Loucy (cell line): ENCODE measurements around the gene GALNT10.
"Not testable (repeated sequence)": the region's sequence is repeated elsewhere in the genome, so short reads cannot be mapped to it uniquely, and the experiment has no call there.

Experiments
- H2AFZ ChIP-seq: fragments of 200-600 bp; sonication (generic); 2 replicates; pipeline ENCODE4 v1.6.0; 2016; ENCODE audit warnings: antibody characterized with exemption, mild to moderate bottlenecking, low read length, moderate library complexity
- H3F3A ChIP-seq: fragments of 200-600 bp; 2 replicates; pipeline ENCODE4 v1.6.0; 2016; ENCODE audit warnings: antibody characterized with exemption, low read depth, mild to moderate bottlenecking
- H3K27me3 ChIP-seq: fragments of 200-600 bp; sonication (generic); 2 replicates; pipeline ENCODE4 v1.6.1; 2014; ENCODE audit warnings: low read length, mild to moderate bottlenecking; ENCODE audit not compliant: insufficient read depth, poor library complexity, severe bottlenecking
- H3K36me3 ChIP-seq: fragments of 200-600 bp; sonication (generic); 2 replicates; pipeline ENCODE4 v1.6.1; 2016; ENCODE audit warnings: low read length; ENCODE audit not compliant: insufficient read depth
- H3K4me1 ChIP-seq: fragments of 200-600 bp; sonication (generic); 2 replicates; pipeline ENCODE4 v1.5.1; 2014; ENCODE audit warnings: low read length, mild to moderate bottlenecking; ENCODE audit not compliant: insufficient read depth, poor library complexity, severe bottlenecking
- H3K4me2 ChIP-seq: fragments of 200-600 bp; sonication (generic); 2 replicates; pipeline ENCODE4 v1.6.0; 2014; ENCODE audit warnings: antibody characterized with exemption, low read length, low read depth, mild to moderate bottlenecking; ENCODE audit not compliant: poor library complexity, severe bottlenecking
- H3K4me3 ChIP-seq: fragments of 200-600 bp; sonication (generic); 2 replicates; pipeline ENCODE4 v1.5.1; 2014; ENCODE audit warnings: low read length, mild to moderate bottlenecking, mixed read lengths; ENCODE audit not compliant: poor library complexity, severe bottlenecking
- H3K79me2 ChIP-seq: fragments of 200-600 bp; sonication (generic); 2 replicates; pipeline ENCODE4 v1.6.1; 2014; ENCODE audit warnings: low read length; ENCODE audit not compliant: insufficient read depth
- H3K9ac ChIP-seq: fragments of 200-600 bp; sonication (generic); 2 replicates; pipeline ENCODE4 v1.6.0; 2014; ENCODE audit warnings: mild to moderate bottlenecking, low read depth, low read length, moderate library complexity; ENCODE audit not compliant: poor library complexity, severe bottlenecking
- H3K9me2 ChIP-seq: fragments of 200-600 bp; sonication (generic); replicated peaks from 2 replicates; pipeline ENCODE4 v1.6.1; 2016; ENCODE audit warnings: low read depth, low read length, mixed read lengths
- H3K9me3 ChIP-seq: fragments of 200-600 bp; sonication (generic); 2 replicates; pipeline ENCODE4 v1.6.1; 2014; ENCODE audit warnings: mild to moderate bottlenecking, antibody characterized with exemption, low read length, low read depth; ENCODE audit not compliant: insufficient read depth
- H4K20me1 ChIP-seq: fragments of 200-600 bp; sonication (generic); 2 replicates; pipeline ENCODE4 v1.6.0; 2014; ENCODE audit warnings: antibody characterized with exemption, low read length, mild to moderate bottlenecking; ENCODE audit not compliant: insufficient read depth, poor library complexity, severe bottlenecking
- CTCF ChIP-seq: fragments of 200-600 bp; sonication (generic); conservative IDR thresholded peaks from 2 replicates; pipeline ENCODE4 v1.5.1; 2014; ENCODE audit warnings: mild to moderate bottlenecking, antibody characterized with exemption, low read length
- EZH2phosphoT487 ChIP-seq: fragments of 200-600 bp; IDR thresholded peaks from 2 replicates; pipeline ENCODE4 v1.6.1; 2018; ENCODE audit warnings: antibody characterized with exemption, mild to moderate bottlenecking, moderate library complexity, borderline replicate concordance

The GALNT10 gene

GRCh38 chr5:154145268-154145667 lies 45.3 kb upstream of the GALNT10 start:
- Histone ChIP-seq H3K36me3 (no peaks in the 10 kb centered on the region), H3K9me2 (no peaks in the 10 kb centered on the region), H3K79me2 (no peaks in the 10 kb centered on the region), H3K9me3 (no peaks in the 10 kb centered on the region), H3K4me2 (no peak overlapping the region), H3K4me1 (no peaks in the 10 kb centered on the region), H2AFZ (no peak overlapping the region), H3K27me3 (no peaks in the 10 kb centered on the region), H4K20me1 (no peaks in the 10 kb centered on the region), H3K9ac (no peak overlapping the region), H3K4me3 (no peak overlapping the region), H3F3A (no peaks in the 10 kb centered on the region)
- TF ChIP-seq EZH2phosphoT487 (no peak), CTCF (no peak)

GRCh38 chr5:154146409-154146808 lies 44.1 kb upstream of the GALNT10 start:
- H3K9me3 ChIP-seq: no peaks in the 10 kb centered on the region
- no peaks in the 10 kb centered on the region for H3F3A ChIP-seq
- no peak overlapping the region for H3K4me3 ChIP-seq
- H3K9ac ChIP-seq: no peak overlapping the region
- no peaks in the 10 kb centered on the region for H3K36me3 ChIP-seq
- no peaks in the 10 kb centered on the region for H3K79me2 ChIP-seq
- no peak overlapping the region for H2AFZ ChIP-seq
- H3K9me2 ChIP-seq: no peaks in the 10 kb centered on the region
- TF ChIP-seq EZH2phosphoT487: no peak
- TF ChIP-seq CTCF: no peak
- no peaks in the 10 kb centered on the region for H3K27me3 ChIP-seq
- no peak overlapping the region for H3K4me2 ChIP-seq
- H3K4me1 ChIP-seq: no peaks in the 10 kb centered on the region
- no peaks in the 10 kb centered on the region for H4K20me1 ChIP-seq

GRCh38 chr5:154147666-154148065 lies 42.9 kb upstream of the GALNT10 start:
- H4K20me1 ChIP-seq: no peaks in the 10 kb centered on the region
- no peak overlapping the region for H3K4me3 ChIP-seq
- no peaks in the 10 kb centered on the region for H3K9me3 ChIP-seq
- no peaks in the 10 kb centered on the region for H3K9me2 ChIP-seq
- no peaks in the 10 kb centered on the region for H3F3A ChIP-seq
- H3K4me2 ChIP-seq: no peak overlapping the region
- no peaks in the 10 kb centered on the region for H3K36me3 ChIP-seq
- TF ChIP-seq CTCF (no peak), EZH2phosphoT487 (no peak)
- H2AFZ ChIP-seq: no peak overlapping the region
- H3K4me1 ChIP-seq: no peaks in the 10 kb centered on the region
- H3K79me2 ChIP-seq: no peaks in the 10 kb centered on the region
- no peak overlapping the region for H3K9ac ChIP-seq
- H3K27me3 ChIP-seq: no peaks in the 10 kb centered on the region

GRCh38 chr5:154150471-154150870 lies 40.1 kb upstream of the GALNT10 start:
- not testable (repeated sequence) for H3K36me3 ChIP-seq, H3K9ac ChIP-seq, H2AFZ ChIP-seq, H3K4me1 ChIP-seq, H3K9me3 ChIP-seq, H3F3A ChIP-seq, H4K20me1 ChIP-seq, H3K79me2 ChIP-seq, H3K9me2 ChIP-seq, H3K4me2 ChIP-seq, H3K4me3 ChIP-seq, H3K27me3 ChIP-seq
